ENCODE measurements around the gene PARVG.

The PARVG gene

DNA sequence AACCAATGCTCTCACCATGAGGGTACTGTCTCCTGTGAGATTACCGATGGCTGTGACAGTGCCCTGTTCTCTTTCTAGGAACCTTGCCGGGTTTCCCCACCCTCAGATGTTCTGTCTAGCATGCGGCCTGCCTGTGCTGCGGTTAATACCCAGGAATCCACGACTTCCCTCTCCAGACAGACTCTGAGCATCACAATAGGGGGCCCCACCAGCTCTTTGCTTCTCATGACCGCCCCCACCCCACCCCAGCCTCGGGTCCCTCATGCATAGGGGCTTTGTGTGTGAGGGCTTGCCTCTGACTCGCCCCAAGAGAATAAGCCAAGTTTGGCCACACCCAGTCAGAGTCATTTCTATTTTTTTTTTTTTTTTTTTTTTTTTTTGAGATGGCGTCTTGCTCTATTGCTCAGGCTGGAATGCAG, 10.3 kb downstream of the PARVG start:
- peak in 1 of 2 experiments; percentile 87 for DNase-seq (ENCODE audit: low read depth in 1 of 2, low spot score in 1 of 2)
- H3K27ac ChIP-seq (replicated peaks) = peak overlapping the region; percentile 34
- no peak overlapping the region for H3K4me3 ChIP-seq (replicated peaks; ENCODE audit: insufficient read depth, low read length)
- TF ChIP-seq, protein P1, sequence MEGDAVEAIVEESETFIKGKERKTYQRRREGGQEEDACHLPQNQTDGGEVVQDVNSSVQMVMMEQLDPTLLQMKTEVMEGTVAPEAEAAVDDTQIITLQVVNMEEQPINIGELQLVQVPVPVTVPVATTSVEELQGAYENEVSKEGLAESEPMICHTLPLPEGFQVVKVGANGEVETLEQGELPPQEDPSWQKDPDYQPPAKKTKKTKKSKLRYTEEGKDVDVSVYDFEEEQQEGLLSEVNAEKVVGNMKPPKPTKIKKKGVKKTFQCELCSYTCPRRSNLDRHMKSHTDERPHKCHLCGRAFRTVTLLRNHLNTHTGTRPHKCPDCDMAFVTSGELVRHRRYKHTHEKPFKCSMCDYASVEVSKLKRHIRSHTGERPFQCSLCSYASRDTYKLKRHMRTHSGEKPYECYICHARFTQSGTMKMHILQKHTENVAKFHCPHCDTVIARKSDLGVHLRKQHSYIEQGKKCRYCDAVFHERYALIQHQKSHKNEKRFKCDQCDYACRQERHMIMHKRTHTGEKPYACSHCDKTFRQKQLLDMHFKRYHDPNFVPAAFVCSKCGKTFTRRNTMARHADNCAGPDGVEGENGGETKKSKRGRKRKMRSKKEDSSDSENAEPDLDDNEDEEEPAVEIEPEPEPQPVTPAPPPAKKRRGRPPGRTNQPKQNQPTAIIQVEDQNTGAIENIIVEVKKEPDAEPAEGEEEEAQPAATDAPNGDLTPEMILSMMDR (IDR thresholded peaks at IDR 0.05; ENCODE audit: insufficient read depth, low read length) = no peak
- TF ChIP-seq GABPA (IDR thresholded peaks at IDR 0.05; ENCODE audit: low read depth) = no peak
- peak; percentile 32; the same call in 1 of the 2 replicates for TF ChIP-seq SPI1 (IDR thresholded peaks at IDR 0.05; ENCODE audit: borderline replicate concordance, low read depth)
- peak; percentile 32; the same call in 1 of the 2 replicates for TF ChIP-seq POLR2AphosphoS5 (IDR thresholded peaks at IDR 0.05; ENCODE audit: low read depth)
- no peak for TF ChIP-seq REST (IDR thresholded peaks at IDR 0.05; ENCODE audit: insufficient replicate concordance, low read depth)
- no peaks in the 10 kb centered on the region for H3K27me3 ChIP-seq (ENCODE audit: insufficient read depth, poor library complexity, severe bottlenecking)

GRCh38 chr22:44192098-44192815, 11.5 kb downstream of the PARVG start:
- peak overlapping the region; percentile 17 for H3K27ac ChIP-seq (replicated peaks)
- H3K4me3 ChIP-seq (replicated peaks; ENCODE audit: insufficient read depth, low read length) = no peak overlapping the region
- no peaks in the 10 kb centered on the region for H3K27me3 ChIP-seq (ENCODE audit: insufficient read depth, poor library complexity, severe bottlenecking)
- TF ChIP-seq POLR2AphosphoS5 (IDR thresholded peaks at IDR 0.05; ENCODE audit: low read depth) = no peak; the same call in 1 of the 2 replicates
- TF ChIP-seq, protein P1 (IDR thresholded peaks at IDR 0.05; ENCODE audit: insufficient read depth, low read length) = no peak
- no peak for TF ChIP-seq REST (IDR thresholded peaks at IDR 0.05; ENCODE audit: insufficient replicate concordance, low read depth)
- TF ChIP-seq SPI1 (IDR thresholded peaks at IDR 0.05; ENCODE audit: borderline replicate concordance, low read depth) = no peak
- peak; percentile 76 to 91 for DNase-seq (ENCODE audit: low read depth in 1 of 2, low spot score in 1 of 2)

- Histone ChIP-seq H3K4me3 (replicated peaks; ENCODE audit: insufficient read depth, low read length) (no peak overlapping the region), H3K27me3 (ENCODE audit: insufficient read depth, poor library complexity, severe bottlenecking) (no peaks in the 10 kb centered on the region), H3K27ac (replicated peaks) (peak overlapping the region; percentile 6; the same call in 1 of the 2 replicates)
- no peak for DNase-seq (ENCODE audit: low read depth in 1 of 2, low spot score in 1 of 2)
- no peak for TF ChIP-seq SPI1 (IDR thresholded peaks at IDR 0.05; ENCODE audit: borderline replicate concordance, low read depth)
- TF ChIP-seq, protein P1 (IDR thresholded peaks at IDR 0.05; ENCODE audit: insufficient read depth, low read length) = no peak
- TF ChIP-seq POLR2AphosphoS5 (IDR thresholded peaks at IDR 0.05; ENCODE audit: low read depth) = no peak; the same call in none of the 2 replicates
- no peak for TF ChIP-seq REST (IDR thresholded peaks at IDR 0.05; ENCODE audit: insufficient replicate concordance, low read depth)
Measured at GRCh38 chr22:44192816-44193534, 12.2 kb downstream of the PARVG start.

All from HL-60 (cell line).